Keratinocyte (primary cell): ENCODE data around the gene PRB4. TPM values are rescaled to one million over a fixed set of nuclear protein-coding genes. Genes with fewer than 3 reads are reported as not detected.
"Not testable (repeated sequence)": the region's sequence is repeated elsewhere in the genome, so short reads cannot be mapped to it uniquely, and the experiment has no call there.

Experiments
- DNase-seq: peaks from one replicate; pipeline ENCODE4 v3.0.0-alpha.2; 2011; ENCODE audit warnings: low read depth, missing footprints, low spot score
- FAIRE-seq: peaks from 2 replicates; lab custom pipeline; 2011; peaks lifted over from hg19 to GRCh38; lab: Jason Lieb, UNC
- H2AFZ ChIP-seq: 2 replicates; pipeline ENCODE4 v1.6.0; 2012; ENCODE audit warnings: low read length, control low read depth, inconsistent platforms; ENCODE audit not compliant: control insufficient read depth
- H3K27ac ChIP-seq: 2 replicates; pipeline ENCODE4 v1.5.1; 2011; ENCODE audit warnings: low read length; ENCODE audit not compliant: control insufficient read depth, insufficient read depth
- H3K27me3 ChIP-seq: 3 replicates; pipeline ENCODE4 v1.6.0; 2011; ENCODE audit warnings: low read length; ENCODE audit not compliant: control insufficient read depth, insufficient read depth; ENCODE audit errors: extremely low read depth
- H3K36me3 ChIP-seq, 2 experiments: 2 replicates in 1 of 2; 3 replicates in 1 of 2; pipeline ENCODE4 v1.5.1; 2011; ENCODE audit warnings: low read length in 2 of 2, mild to moderate bottlenecking in 1 of 2; ENCODE audit not compliant: control insufficient read depth in 2 of 2, insufficient read depth in 2 of 2; ENCODE audit errors: extremely low read depth in 1 of 2
- H3K4me1 ChIP-seq: 3 replicates; pipeline ENCODE4 v1.5.1; 2011; ENCODE audit warnings: low read length; ENCODE audit not compliant: control insufficient read depth, insufficient read depth; ENCODE audit errors: extremely low read depth
- H3K4me2 ChIP-seq: 3 replicates; pipeline ENCODE4 v1.6.0; 2011; ENCODE audit warnings: low read depth, low read length; ENCODE audit not compliant: control insufficient read depth, insufficient read depth; ENCODE audit errors: extremely low read depth
- H3K4me3 ChIP-seq, 3 experiments: fragments of 200-600 bp in 1 of 3; sonication (generic) in 1 of 3; 2 replicates in 2 of 3; 3 replicates in 1 of 3; pipeline ENCODE4 v1.5.1; 2011 to 2016; ENCODE audit warnings: low read length in 3 of 3, mild to moderate bottlenecking in 3 of 3, control low read depth in 2 of 3, inconsistent platforms in 1 of 3, low read depth in 1 of 3, mixed read lengths in 1 of 3, mixed run types in 1 of 3, moderate library complexity in 1 of 3; ENCODE audit not compliant: control insufficient read depth in 2 of 3, insufficient read depth in 2 of 3; ENCODE audit errors: extremely low read depth in 1 of 3
- H3K79me2 ChIP-seq: 2 replicates; pipeline ENCODE4 v1.6.0; 2012; ENCODE audit warnings: low read length; ENCODE audit not compliant: control insufficient read depth, insufficient read depth
- H3K9ac ChIP-seq: 3 replicates; pipeline ENCODE4 v1.6.0; 2011; ENCODE audit warnings: low read length; ENCODE audit not compliant: control insufficient read depth, insufficient read depth; ENCODE audit errors: extremely low read depth
- H3K9me1 ChIP-seq: 3 replicates; pipeline ENCODE4 v1.6.0; 2011; ENCODE audit warnings: low read length; ENCODE audit not compliant: control insufficient read depth, insufficient read depth; ENCODE audit errors: extremely low read depth
- H3K9me3 ChIP-seq: 2 replicates; pipeline ENCODE4 v1.5.1; 2012; ENCODE audit warnings: low read depth, low read length; ENCODE audit not compliant: control insufficient read depth
- H4K20me1 ChIP-seq: 3 replicates; pipeline ENCODE4 v1.6.0; 2011; ENCODE audit warnings: low read length; ENCODE audit not compliant: control insufficient read depth, insufficient read depth; ENCODE audit errors: extremely low read depth
- EZH2 ChIP-seq: IDR thresholded peaks from one replicate; pipeline ENCODE4 v1.6.1; 2012; ENCODE audit warnings: inconsistent platforms, mild to moderate bottlenecking, low read length, moderate library complexity
- dilution Hi-C: fragments of 300-500 bp; cut with MboI; formaldehyde crosslinking; loops from one replicate; pipeline ENCODE4 v1.7.0; 2020; ENCODE audit warnings: low sequenced_read_pairs; ENCODE audit not compliant: extremely low pct_ligation_motif_present
- polyA minus RNA-seq, 3 experiments: library from RNA; depleted of rRNA, polyadenylated mRNA; stranded (reverse); fragments of >200 nt; gene quantifications; 1 replicate in 1 of 3; 2 replicates in 1 of 3; 3 replicates in 1 of 3; pipeline ENCODE4 v1.2.3, GENCODE V29; 2011
- polyA plus RNA-seq, 5 experiments: library from polyadenylated mRNA; depleted of rRNA in 3 of 5; stranded (reverse) in 3 of 5; stranded (forward) in 1 of 5; unstranded in 1 of 5; fragments of >200 nt; gene quantifications; 1 replicate in 1 of 5; 2 replicates in 3 of 5; 3 replicates in 1 of 5; pipeline versions ENCODE4 v1.2.1 to v1.2.3, GENCODE V29; 2011 to 2012; ENCODE audit warnings: missing spikeins in 2 of 5, low read depth in 1 of 5, low replicate concordance in 1 of 5
- TF ChIP-seq, protein P1 (sequence below), 3 experiments: IDR thresholded peaks in 1 of 3; conservative IDR thresholded peaks in 1 of 3; optimal IDR thresholded peaks in 1 of 3; 2 replicates in 2 of 3; 3 replicates in 1 of 3; pipeline versions ENCODE3 to v1.5.1; 2011; ENCODE audit warnings: low read length in 3 of 3, mild to moderate bottlenecking in 3 of 3, moderate library complexity in 2 of 3, control low read depth in 1 of 3, inconsistent platforms in 1 of 3; ENCODE audit not compliant: insufficient read depth in 2 of 3; ENCODE audit errors: extremely low read depth in 1 of 3

Gene PRB4
- polyA plus RNA-seq (not detected in 3 replicates), polyA minus RNA-seq (not detected in 3 replicates)
- not detected for polyA plus RNA-seq (2011; ENCODE audit: low read depth)
- not detected in 2 replicates for polyA plus RNA-seq (2011; cell fraction: cytosol; rRNA removed)
- polyA plus RNA-seq (2011; cell fraction: nucleus; rRNA removed) = not detected in 2 replicates
- not detected in 2 replicates for polyA plus RNA-seq (2012; ENCODE audit: low replicate concordance)
- polyA minus RNA-seq (2011; cell fraction: cytosol; rRNA and poly(A)+ RNA removed) = not detected
- polyA minus RNA-seq (2011; cell fraction: nucleus; rRNA and poly(A)+ RNA removed) = not detected in 2 replicates

DNA sequence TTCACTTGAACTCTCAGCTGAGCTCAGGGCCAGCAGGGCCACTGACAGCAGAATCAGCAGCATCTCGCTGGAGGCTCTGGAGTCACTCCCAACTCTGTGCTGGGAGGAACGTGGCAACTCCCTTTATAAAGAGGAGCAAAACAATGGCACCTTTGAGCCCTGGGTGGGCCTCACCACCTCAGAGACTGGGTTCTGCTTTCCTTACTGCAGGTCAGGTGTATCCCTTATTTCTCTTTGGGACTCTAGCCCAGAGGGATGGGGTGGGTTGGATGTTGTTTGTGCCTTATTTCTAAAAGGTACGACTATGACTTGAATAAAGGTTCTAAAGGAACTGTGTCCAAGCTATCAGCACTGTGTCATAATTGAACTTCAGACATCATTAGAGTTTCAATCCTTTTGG is at the start of gene PRB4:
TSS of gene PRB4 (minus strand) at position 101 of the 400 bp plus-strand sequence. CDS start at position 63, 38 bp downstream.
- no peak within 1 kb of the TSS for H3K9ac ChIP-seq
- H3K27me3 ChIP-seq = no peaks in the 10 kb centered on the region
- H3K9me1 ChIP-seq = no peaks in the 10 kb centered on the region
- no peak within 1 kb of the TSS for H2AFZ ChIP-seq
- dilution Hi-C loops = no loop called here
- TF ChIP-seq, protein P1, sequence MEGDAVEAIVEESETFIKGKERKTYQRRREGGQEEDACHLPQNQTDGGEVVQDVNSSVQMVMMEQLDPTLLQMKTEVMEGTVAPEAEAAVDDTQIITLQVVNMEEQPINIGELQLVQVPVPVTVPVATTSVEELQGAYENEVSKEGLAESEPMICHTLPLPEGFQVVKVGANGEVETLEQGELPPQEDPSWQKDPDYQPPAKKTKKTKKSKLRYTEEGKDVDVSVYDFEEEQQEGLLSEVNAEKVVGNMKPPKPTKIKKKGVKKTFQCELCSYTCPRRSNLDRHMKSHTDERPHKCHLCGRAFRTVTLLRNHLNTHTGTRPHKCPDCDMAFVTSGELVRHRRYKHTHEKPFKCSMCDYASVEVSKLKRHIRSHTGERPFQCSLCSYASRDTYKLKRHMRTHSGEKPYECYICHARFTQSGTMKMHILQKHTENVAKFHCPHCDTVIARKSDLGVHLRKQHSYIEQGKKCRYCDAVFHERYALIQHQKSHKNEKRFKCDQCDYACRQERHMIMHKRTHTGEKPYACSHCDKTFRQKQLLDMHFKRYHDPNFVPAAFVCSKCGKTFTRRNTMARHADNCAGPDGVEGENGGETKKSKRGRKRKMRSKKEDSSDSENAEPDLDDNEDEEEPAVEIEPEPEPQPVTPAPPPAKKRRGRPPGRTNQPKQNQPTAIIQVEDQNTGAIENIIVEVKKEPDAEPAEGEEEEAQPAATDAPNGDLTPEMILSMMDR (optimal IDR thresholded peaks at IDR 0.05 in 1 of 3, IDR thresholded peaks at IDR 0.05 in 1 of 3, conservative IDR thresholded peaks at IDR 0.05 in 1 of 3; ENCODE audit: extremely low read depth in 1 of 3, insufficient read depth in 2 of 3, low read length in 3 of 3) = no peak
- no peak for TF ChIP-seq EZH2
- no peaks in the 10 kb centered on the region for H4K20me1 ChIP-seq
- H3K79me2 ChIP-seq = no peaks in the 10 kb centered on the region
- no peaks in the 10 kb centered on the region for H3K36me3 ChIP-seq
- no peak within 1 kb of the TSS for H3K4me2 ChIP-seq
- no peaks in the 10 kb centered on the region for H3K9me3 ChIP-seq
- DNase-seq (no peak), FAIRE-seq (no peak)
- no peak within 1 kb of the TSS for H3K4me3 ChIP-seq
- no peaks in the 10 kb centered on the region for H3K4me1 ChIP-seq
- H3K27ac ChIP-seq = no peak within 1 kb of the TSS

- H3K9me1 ChIP-seq, dilution Hi-C loops, H3K4me2 ChIP-seq, H3K79me2 ChIP-seq, H3K4me1 ChIP-seq, H4K20me1 ChIP-seq, H3K4me3 ChIP-seq, H3K27ac ChIP-seq, H2AFZ ChIP-seq, H3K9ac ChIP-seq, H3K36me3 ChIP-seq, DNase-seq, H3K9me3 ChIP-seq, H3K27me3 ChIP-seq: not testable (repeated sequence)
- peak; percentile 20 for FAIRE-seq
Measured at GRCh38 chr12:11351736-11352135, 41.5 kb upstream of the PRB4 start.

DNA sequence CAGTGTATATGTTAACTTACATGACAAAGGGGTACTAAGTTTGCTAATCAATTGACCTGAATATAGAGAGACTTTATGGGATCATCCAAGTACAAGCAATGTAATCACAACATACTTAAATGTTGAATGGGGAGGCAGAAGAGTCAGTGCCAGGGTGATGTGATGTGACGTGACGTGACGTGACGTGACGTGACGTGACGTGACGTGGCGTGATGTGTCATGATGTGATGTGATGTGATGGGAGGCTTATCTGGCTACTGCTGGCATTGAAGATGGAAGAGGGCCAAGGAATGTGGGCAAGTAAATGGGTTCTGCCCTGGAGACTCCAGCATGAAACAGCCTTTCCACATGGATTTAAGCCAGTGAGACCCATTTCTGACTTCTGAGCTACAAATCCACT is 38.2 kb upstream of the PRB4 start:
- no peaks in the 10 kb centered on the region for H3K27me3 ChIP-seq
- peaks cover 2% of the 10 kb centered on the region for H3K4me1 ChIP-seq
- DNase-seq = no peak
- H4K20me1 ChIP-seq = no peaks in the 10 kb centered on the region
- TF ChIP-seq, protein P1 (optimal IDR thresholded peaks at IDR 0.05 in 1 of 3, IDR thresholded peaks at IDR 0.05 in 1 of 3, conservative IDR thresholded peaks at IDR 0.05 in 1 of 3; ENCODE audit: extremely low read depth in 1 of 3, insufficient read depth in 2 of 3, low read length in 3 of 3) = no peak
- no peak for TF ChIP-seq EZH2
- no peaks in the 10 kb centered on the region for H3K79me2 ChIP-seq
- H3K27ac ChIP-seq = no peak overlapping the region
- H3K4me2 ChIP-seq = no peak overlapping the region
- no peaks in the 10 kb centered on the region for H3K36me3 ChIP-seq
- H3K9me3 ChIP-seq = no peaks in the 10 kb centered on the region
- no peak overlapping the region for H3K9ac ChIP-seq
- no peak overlapping the region for H2AFZ ChIP-seq
- dilution Hi-C loops = no loop called here
- H3K9me1 ChIP-seq = no peaks in the 10 kb centered on the region
- no peak overlapping the region for H3K4me3 ChIP-seq
- no peak for FAIRE-seq
